H1 (cell line): ENCODE data around the gene OAS3. TPM values are rescaled to one million over a fixed set of nuclear protein-coding genes. Genes with fewer than 3 reads are reported as not detected.

Source experiments
- CTCF ChIA-PET: fragments of 300-600 bp; sonication (Branson Sonifier 250); formaldehyde crosslinking; loops from one replicate; lab custom pipeline; 2021; ENCODE audit not compliant: partially characterized antibody; lab: Charles Lee
- POLR2A ChIA-PET: fragments of 300-600 bp; sonication (Branson Sonifier 250); formaldehyde crosslinking; loops from one replicate; lab custom pipeline; 2021; ENCODE audit warnings: inconsistent platforms; ENCODE audit not compliant: partially characterized antibody; lab: Charles Lee
- DNase-seq, 2 experiments: peaks; one replicate each; pipeline versions ENCODE4 v3.0.0 to v3.0.0-alpha.2; 2010 to 2022; ENCODE audit warnings: low spot score in 2 of 2, low read depth in 1 of 2, mixed read lengths in 1 of 2
- FAIRE-seq: peaks from 2 replicates; lab custom pipeline; 2011; peaks lifted over from hg19 to GRCh38; lab: Jason Lieb, UNC
- H2AFZ ChIP-seq: 2 replicates; pipeline ENCODE4 v1.8.1; 2012; ENCODE audit warnings: low read length, inconsistent platforms
- H2AK5ac ChIP-seq: 2 replicates; pipeline ENCODE4 v1.6.1; 2013; ENCODE audit warnings: low read depth, low read length
- H2BK120ac ChIP-seq: replicated peaks from 2 replicates; pipeline ENCODE3; 2013; ENCODE audit warnings: low read depth, low read length, inconsistent platforms
- H2BK12ac ChIP-seq: 2 replicates; pipeline ENCODE4 v1.6.1; 2013; ENCODE audit warnings: low read depth, low read length
- H2BK15ac ChIP-seq: 2 replicates; pipeline ENCODE4 v1.6.1; 2013; ENCODE audit warnings: low read length
- H2BK20ac ChIP-seq: 2 replicates; pipeline ENCODE4 v1.6.1; 2013; ENCODE audit warnings: low read length
- H2BK5ac ChIP-seq: 2 replicates; pipeline ENCODE4 v1.6.1; 2013; ENCODE audit warnings: low read depth, low read length
- H3K14ac ChIP-seq: 2 replicates; pipeline ENCODE4 v1.6.1; 2013; ENCODE audit warnings: inconsistent platforms; ENCODE audit not compliant: insufficient read length
- H3K18ac ChIP-seq: 2 replicates; pipeline ENCODE4 v1.6.1; 2013; ENCODE audit warnings: low read length; ENCODE audit errors: extremely low read depth
- H3K23ac ChIP-seq: 2 replicates; pipeline ENCODE4 v1.6.1; 2013; ENCODE audit warnings: inconsistent platforms; ENCODE audit not compliant: insufficient read length
- H3K23me2 ChIP-seq: 2 replicates; pipeline ENCODE4 v1.6.1; 2013; ENCODE audit warnings: low read depth, low read length
- H3K27ac ChIP-seq: 2 replicates; pipeline ENCODE4 v1.6.1; 2011; ENCODE audit warnings: low read depth, low read length, inconsistent platforms
- H3K27me3 ChIP-seq, 4 experiments: replicated peaks in 1 of 4; 1 replicate in 1 of 4; 2 replicates in 3 of 4; pipeline versions ENCODE4 v1.6.1 to v1.8.1; 2011 to 2013; ENCODE audit warnings: low read length in 3 of 4, mild to moderate bottlenecking in 3 of 4, inconsistent platforms in 2 of 4, mixed read lengths in 2 of 4, moderate library complexity in 1 of 4; ENCODE audit not compliant: control insufficient read depth in 3 of 4, insufficient read depth in 3 of 4; ENCODE audit errors: extremely low read depth in 1 of 4
- H3K36me3 ChIP-seq, 4 experiments: 2 replicates each; pipeline versions ENCODE4 v1.6.1 to v1.8.1; 2011 to 2013; ENCODE audit warnings: mild to moderate bottlenecking in 4 of 4, low read length in 3 of 4, moderate library complexity in 2 of 4, control low read depth in 1 of 4, inconsistent platforms in 1 of 4; ENCODE audit not compliant: insufficient read depth in 4 of 4, control insufficient read depth in 2 of 4
- H3K4ac ChIP-seq: replicated peaks from 2 replicates; pipeline ENCODE3; 2013; ENCODE audit warnings: low read length, low read depth, mixed read lengths, inconsistent platforms; ENCODE audit not compliant: insufficient read length
- H3K4me1 ChIP-seq, 4 experiments: replicated peaks in 1 of 4; 1 replicate in 1 of 4; 2 replicates in 3 of 4; pipeline versions ENCODE4 v1.6.1 to v1.8.1; 2011 to 2013; ENCODE audit warnings: low read length in 3 of 4, inconsistent platforms in 2 of 4, mixed read lengths in 1 of 4; ENCODE audit not compliant: insufficient read depth in 4 of 4, control insufficient read depth in 3 of 4
- H3K4me2 ChIP-seq, 2 experiments: 2 replicates each; pipeline versions ENCODE4 v1.6.1 to v1.8.1; 2011 to 2013; ENCODE audit warnings: low read depth in 2 of 2, low read length in 2 of 2, control low read depth in 1 of 2, inconsistent platforms in 1 of 2, mild to moderate bottlenecking in 1 of 2; ENCODE audit not compliant: insufficient read depth in 1 of 2
- H3K4me3 ChIP-seq, 4 experiments: fragments of 200-600, 300-600 bp in 1 of 4; sonication (generic), shearing (Covaris generic), sonication (Bioruptor Twin) in 1 of 4; 2 replicates each; pipeline versions ENCODE4 v1.5.1 to v1.8.1; 2011 to 2016; ENCODE audit warnings: low read length in 4 of 4, low read depth in 3 of 4, control low read depth in 2 of 4, inconsistent platforms in 2 of 4, mild to moderate bottlenecking in 2 of 4, mixed read lengths in 1 of 4, moderate library complexity in 1 of 4; ENCODE audit not compliant: insufficient read depth in 2 of 4; ENCODE audit errors: extremely low read depth in 1 of 4
- H3K56ac ChIP-seq: replicated peaks from 2 replicates; pipeline ENCODE3; 2013; ENCODE audit warnings: low read depth, mild to moderate bottlenecking, mixed read lengths, low read length, inconsistent platforms; ENCODE audit not compliant: insufficient read length
- H3K79me1 ChIP-seq: 2 replicates; pipeline ENCODE4 v1.6.1; 2013; ENCODE audit warnings: low read depth, low read length, control low read depth
- H3K79me2 ChIP-seq, 2 experiments: 2 replicates each; pipeline versions ENCODE4 v1.6.1 to v1.8.1; 2012 to 2013; ENCODE audit warnings: low read length in 2 of 2, mild to moderate bottlenecking in 2 of 2, inconsistent platforms in 1 of 2; ENCODE audit not compliant: insufficient read depth in 2 of 2, control insufficient read depth in 1 of 2
- H3K9ac ChIP-seq, 4 experiments: replicated peaks in 1 of 4; 1 replicate in 1 of 4; 2 replicates in 3 of 4; pipeline versions ENCODE4 v1.6.1 to v1.8.1; 2011 to 2013; ENCODE audit warnings: low read depth in 3 of 4, low read length in 3 of 4, control low read depth in 2 of 4, mild to moderate bottlenecking in 2 of 4, moderate library complexity in 2 of 4, inconsistent platforms in 1 of 4; ENCODE audit errors: extremely low read depth in 1 of 4
- H3K9me3 ChIP-seq, 2 experiments: 2 replicates each; pipeline versions ENCODE4 v1.6.1 to v1.8.1; 2012 to 2013; ENCODE audit warnings: mild to moderate bottlenecking in 2 of 2, moderate library complexity in 2 of 2, control low read depth in 1 of 2, inconsistent platforms in 1 of 2, low read depth in 1 of 2, low read length in 1 of 2, mixed read lengths in 1 of 2; ENCODE audit not compliant: insufficient read depth in 2 of 2
- H4K20me1 ChIP-seq, 2 experiments: replicated peaks in 1 of 2; 2 replicates each; pipeline versions ENCODE3 to v1.8.1; 2011 to 2013; ENCODE audit warnings: inconsistent platforms in 2 of 2, low read length in 2 of 2, mild to moderate bottlenecking in 1 of 2; ENCODE audit not compliant: insufficient read depth in 2 of 2, control insufficient read depth in 1 of 2
- H4K5ac ChIP-seq: 2 replicates; pipeline ENCODE4 v1.6.1; 2013; ENCODE audit warnings: low read length, low read depth, mixed read lengths, inconsistent platforms; ENCODE audit not compliant: insufficient read length
- H4K8ac ChIP-seq: 2 replicates; pipeline ENCODE4 v1.8.0; 2013; ENCODE audit warnings: mild to moderate bottlenecking, moderate library complexity, low read length, inconsistent platforms; ENCODE audit not compliant: insufficient read depth; ENCODE audit errors: extremely low read depth
- H4K91ac ChIP-seq: replicated peaks from 2 replicates; pipeline ENCODE3; 2013; ENCODE audit warnings: low read length, mixed read lengths, inconsistent platforms; ENCODE audit not compliant: insufficient read length
- EZH2 ChIP-seq: fragments of 200-600 bp; sonication (generic); IDR thresholded peaks from 2 replicates; pipeline ENCODE4 v1.7.1; 2012; ENCODE audit warnings: low read depth, mild to moderate bottlenecking, moderate library complexity, low read length, inconsistent platforms; ENCODE audit not compliant: severe bottlenecking
- KDM4A ChIP-seq: IDR thresholded peaks from one replicate; pipeline ENCODE4 v1.7.1; 2012; ENCODE audit warnings: low read depth, mild to moderate bottlenecking, moderate library complexity, low read length, inconsistent platforms; ENCODE audit not compliant: severe bottlenecking
- POLR2AphosphoS5 ChIP-seq: IDR thresholded peaks from 2 replicates; pipeline ENCODE4 v1.6.1; 2011; ENCODE audit warnings: low read depth, low read length
- WGBS, 2 experiments: shearing (Covaris generic) in 1 of 2; methylation state at CpG; one replicate each; pipeline versions ENCODE4 v1.1.6 to v1.1.7; 2013 to 2015; ENCODE audit warnings: low lambda C conversion rate in 2 of 2, mixed read lengths in 2 of 2, inconsistent platforms in 1 of 2, low coverage in 1 of 2, missing lambda C conversion rate in 1 of 2; ENCODE audit not compliant: insufficient replicate concordance in 2 of 2, insufficient coverage in 1 of 2, insufficient read length in 1 of 2; ENCODE audit errors: extremely low coverage in 1 of 2, missing lambda C conversion rate in 1 of 2; 5-methylcytosine and 5-hydroxymethylcytosine counted together
- polyA plus RNA-seq, 7 experiments: library from polyadenylated mRNA; depleted of rRNA in 3 of 7; stranded (reverse) in 5 of 7; unstranded in 2 of 7; fragments of >200 nt in 5 of 7; fragments of 200-250 nt in 2 of 7; gene quantifications; 1 replicate in 5 of 7; 2 replicates in 1 of 7; 4 replicates in 1 of 7; pipeline versions ENCODE4 v1.2.1 to v1.2.3, GENCODE V29; 2011 to 2013; ENCODE audit warnings: missing spikeins in 2 of 7, mixed read lengths in 2 of 7
- total RNA-seq: library from RNA; stranded (reverse); fragmentation: NEBNext Ultra II Directional; extraction: Animal tissue kit (Norgen Biotek cat#: 25700); gene quantifications from 2 replicates; pipeline ENCODE4 v1.2.1, GENCODE V29; 2021

OAS3 gene
- total and polyA plus RNA-seq, 2 of the 8 experiments (the other 6 are each of a cell fraction or from before 2014, with no cell fraction given), result 0.73 to 3.7 TPM

GRCh38 chr12:112995008-112995407, 56.7 kb downstream of the OAS3 start:
- Histone ChIP-seq H4K8ac (no peak overlapping the region), H4K91ac (no peak overlapping the region), H2BK12ac (no peak overlapping the region), H3K4me2 (no peak overlapping the region), H3K79me1 (no peaks in the 10 kb centered on the region), H2AFZ (no peak overlapping the region), H3K9ac (no peak overlapping the region), H2AK5ac (no peak overlapping the region), H3K27me3 (no peaks in the 10 kb centered on the region), H3K56ac (no peak overlapping the region), H4K5ac (no peak overlapping the region), H3K79me2 (no peaks in the 10 kb centered on the region), H3K27ac (no peak overlapping the region), H3K14ac (no peak overlapping the region), H3K23me2 (no peaks in the 10 kb centered on the region; the same call in 1 of the 2 replicates), H4K20me1 (no peaks in the 10 kb centered on the region), H2BK15ac (no peak overlapping the region), H2BK5ac (no peak overlapping the region), H3K4ac (no peak overlapping the region), H3K9me3 (0 out of 4 replicates have a peak, but pooled peaks cover 0 to 3% of the 10 kb centered on the region in 2 experiments), H3K4me1 (peaks cover 0 to 2% (median 0%) of the 10 kb centered on the region in 4 experiments; a peak in 1 of 7 replicates), H3K18ac (no peak overlapping the region), H2BK20ac (no peak overlapping the region), H2BK120ac (no peak overlapping the region), H3K23ac (no peak overlapping the region), H3K4me3 (no peak overlapping the region), H3K36me3 (no peaks in the 10 kb centered on the region)
- DNase-seq, result no peak
- WGBS, 2 experiments, result 89% methylated on average over 5 of the region's 5 CpGs; no CpG with 5 or more reads in 1 of the 2 experiments
- ChIA-PET CTCF (interaction anchor here (1.1 to 15.8 kb wide), 8 partner anchors 12 to 104 kb away, joined by 3 to 202 read pairs (median 36); partner anchors contain the start of gene OAS2), POLR2A (no interaction called here)
- no peak for FAIRE-seq
- TF ChIP-seq POLR2AphosphoS5 (no peak), KDM4A (no peak), EZH2 (no peak)
